Measurements from ENCODE around the gene PPP1R13B.

- TF ChIP-seq POLR2A (IDR thresholded peaks at IDR 0.05), result no peak
- no peak for TF ChIP-seq CTCF (IDR thresholded peaks at IDR 0.05)
Measured at GRCh38 chr14:103840014-103840413, 7.4 kb downstream of the PPP1R13B start.

All from breast epithelium (tissue), 3 donors.